MCF 10A (cell line): Measurements from ENCODE around the gene RPS15A. TPM values are rescaled to one million over a fixed set of nuclear protein-coding genes. Genes with fewer than 3 reads are reported as not detected.

ENCODE experiments used
- total RNA-seq: library from RNA; stranded (reverse); gene quantifications from 2 replicates; pipeline ENCODE4 v1.2.3, GENCODE V29; 2022

RPS15A gene
- total RNA-seq, 1 experiment from 2014 or later: 1,431 TPM

Other genes with a start within 250 kb of the RPS15A start
- gene NOMO2, start 228.2 kb downstream of the RPS15A start, total RNA-seq: 151 and 158 TPM in 2 replicates
- 120 and 128 TPM in 2 replicates for gene ARL6IP1, start 11.2 kb upstream of the RPS15A start, total RNA-seq
- gene SMG1, start 136.1 kb upstream of the RPS15A start, total RNA-seq: 104 and 110 TPM in 2 replicates
- 4.1 and 6.0 TPM in 2 replicates for gene TMC7, start 193.6 kb upstream of the RPS15A start, total RNA-seq